Muscle layer of duodenum (tissue), 2 donors: ENCODE data around the gene TCTA.

Experiments used
- H3K27ac ChIP-seq: one replicate; pipeline ENCODE4 v1.7.0; 2013; ENCODE audit warnings: mild to moderate bottlenecking, low read length
- H3K27me3 ChIP-seq: one replicate; pipeline ENCODE4 v1.7.0; 2013; ENCODE audit warnings: low read depth, mild to moderate bottlenecking, control low read depth, low read length
- H3K36me3 ChIP-seq, 2 donors: one replicate each; pipeline ENCODE4 v1.7.0; 2013; ENCODE audit warnings: low read length in 2 of 2, control low read depth in 1 of 2, mild to moderate bottlenecking in 1 of 2; ENCODE audit not compliant: insufficient read depth in 2 of 2, control insufficient read depth in 1 of 2
- H3K4me1 ChIP-seq, 2 donors: one replicate each; pipeline ENCODE4 v1.7.0; 2013; ENCODE audit warnings: low read length in 2 of 2, mild to moderate bottlenecking in 2 of 2, control low read depth in 1 of 2, moderate library complexity in 1 of 2; ENCODE audit not compliant: insufficient read depth in 2 of 2, control insufficient read depth in 1 of 2
- H3K4me3 ChIP-seq, 2 donors: one replicate each; pipeline ENCODE4 v1.7.0; 2013; ENCODE audit warnings: low read length in 2 of 2, low read depth in 1 of 2, mild to moderate bottlenecking in 1 of 2
- H3K9me3 ChIP-seq, 2 donors: one replicate each; pipeline ENCODE4 v1.7.0; 2013; ENCODE audit warnings: low read length in 2 of 2, control low read depth in 1 of 2, mild to moderate bottlenecking in 1 of 2; ENCODE audit not compliant: control insufficient read depth in 1 of 2
- donor health status: healthy.

The TCTA gene

DNA sequence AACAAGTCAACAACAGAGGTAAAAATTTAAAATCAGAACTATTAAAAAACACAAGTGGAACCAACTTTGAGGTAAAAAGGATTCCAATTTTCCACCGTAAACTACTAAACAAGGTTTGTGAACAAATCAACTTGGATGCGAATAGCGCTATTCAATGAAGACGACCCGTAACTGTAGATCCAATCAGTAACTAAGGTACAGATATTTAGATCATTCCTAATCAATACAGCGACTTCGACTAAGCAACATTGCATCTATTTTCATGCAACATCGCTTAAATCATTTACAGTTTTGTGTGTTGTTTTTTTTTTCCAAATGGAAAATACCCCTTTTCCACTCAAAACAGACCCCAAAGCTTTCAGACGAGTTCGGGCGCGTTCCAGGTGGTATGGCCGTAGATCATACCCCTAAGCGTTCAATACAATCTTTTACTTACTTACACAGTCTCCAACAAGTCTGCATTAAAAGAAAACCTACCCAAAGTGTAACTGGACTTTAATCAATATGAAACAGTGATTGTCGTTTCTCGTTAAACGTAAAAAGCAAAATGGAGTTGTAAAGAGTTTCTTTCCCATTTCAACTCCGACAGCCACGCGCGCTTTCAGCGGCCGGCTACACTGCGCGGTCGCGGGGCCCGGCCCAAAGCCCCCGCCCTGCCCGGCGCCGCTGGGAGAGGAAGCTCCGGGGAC, 1.2 kb upstream of the TCTA start:
- peaks cover 10 to 12% of the 10 kb centered on the region in 2 donors for H3K36me3 ChIP-seq
- no peaks in the 10 kb centered on the region for H3K9me3 ChIP-seq
- peak overlapping the region; percentile 73 to 86 for H3K4me3 ChIP-seq
- H3K27me3 ChIP-seq: no peaks in the 10 kb centered on the region
- peaks cover 28 to 53% of the 10 kb centered on the region in 2 donors for H3K4me1 ChIP-seq
- peak overlapping the region; percentile 88 for H3K27ac ChIP-seq

- Histone ChIP-seq H3K4me3 (peak overlapping the region; percentile 73 to 86), H3K27ac (peak overlapping the region; percentile 88), H3K36me3 (peaks cover 13 to 17% of the 10 kb centered on the region in 2 donors), H3K27me3 (no peaks in the 10 kb centered on the region), H3K4me1 (peaks cover 30 to 48% of the 10 kb centered on the region in 2 donors), H3K9me3 (no peaks in the 10 kb centered on the region)
These were observed 672 bp upstream of the TCTA start for GRCh38 chr3:49411535-49411967.

GRCh38 chr3:49412632-49413337, 562 bp downstream of the TCTA start:
- H3K36me3 ChIP-seq: peaks cover 13 to 29% of the 10 kb centered on the region in 2 donors
- peak overlapping the region; percentile 95 for H3K27ac ChIP-seq
- no peaks in the 10 kb centered on the region for H3K27me3 ChIP-seq
- peaks cover 30 to 42% of the 10 kb centered on the region in 2 donors for H3K4me1 ChIP-seq
- H3K9me3 ChIP-seq: no peaks in the 10 kb centered on the region
- H3K4me3 ChIP-seq: peak overlapping the region; percentile 60 to 95

- H3K27ac ChIP-seq: peak overlapping the region; percentile 95
- no peaks in the 10 kb centered on the region for H3K27me3 ChIP-seq
- H3K4me3 ChIP-seq: peak overlapping the region; percentile 60 to 95
- peaks cover 13 to 32% of the 10 kb centered on the region in 2 donors for H3K36me3 ChIP-seq
- peaks cover 30 to 37% of the 10 kb centered on the region in 2 donors for H3K4me1 ChIP-seq
- no peaks in the 10 kb centered on the region for H3K9me3 ChIP-seq
These were observed 1.1 kb downstream of the TCTA start for GRCh38 chr3:49413338-49413734.

- peaks cover 25 to 26% of the 10 kb centered on the region in 2 donors for H3K4me1 ChIP-seq
- H3K27me3 ChIP-seq: no peaks in the 10 kb centered on the region
- no peaks in the 10 kb centered on the region for H3K9me3 ChIP-seq
- H3K36me3 ChIP-seq: peaks cover 13 to 32% of the 10 kb centered on the region in 2 donors
- no peak overlapping the region for H3K27ac ChIP-seq
- H3K4me3 ChIP-seq: no peak overlapping the region
These were observed 2.5 kb downstream of the TCTA start for GRCh38 chr3:49414753-49415152.

DNA sequence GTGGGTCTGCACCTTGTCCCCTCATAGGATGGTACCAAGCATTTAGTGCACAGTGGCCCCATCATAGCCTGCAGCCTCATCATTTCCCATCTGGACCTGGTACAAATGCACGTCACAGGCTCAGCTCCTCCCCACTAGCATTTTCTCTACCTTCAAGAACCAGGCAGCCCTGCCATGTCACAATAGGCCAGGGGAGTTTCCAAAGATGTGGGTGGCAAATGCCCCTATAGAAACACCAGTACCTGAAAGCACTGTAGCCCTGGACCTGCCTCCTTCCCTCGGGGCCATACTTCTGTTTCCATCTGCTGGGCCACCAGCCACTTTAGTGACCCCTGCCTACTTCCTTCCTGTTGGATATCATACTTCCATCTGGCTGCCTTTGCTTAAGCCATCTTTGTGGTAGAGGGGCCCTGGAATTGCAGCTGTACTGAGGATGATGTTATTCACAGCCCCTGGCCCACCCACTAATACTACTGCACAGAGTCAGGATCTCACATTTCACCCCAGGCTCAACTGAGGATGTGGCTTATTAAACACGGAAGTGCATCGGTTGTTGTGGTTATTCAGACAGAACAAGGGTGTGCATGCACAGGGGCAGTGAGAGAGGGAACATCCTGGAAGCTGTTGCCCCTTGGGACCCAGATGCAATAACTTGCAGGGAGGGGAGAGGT, 3.8 kb downstream of the TCTA start:
- Histone ChIP-seq H3K4me1 (peaks cover 16 to 17% of the 10 kb centered on the region in 2 donors), H3K27me3 (no peaks in the 10 kb centered on the region), H3K9me3 (no peaks in the 10 kb centered on the region), H3K4me3 (no peak overlapping the region), H3K27ac (peak overlapping the region; percentile 26), H3K36me3 (peaks cover 13 to 41% of the 10 kb centered on the region in 2 donors)

- peak overlapping the region; percentile 26 for H3K27ac ChIP-seq
- no peaks in the 10 kb centered on the region for H3K27me3 ChIP-seq
- H3K4me1 ChIP-seq: peaks cover 22 to 24% of the 10 kb centered on the region in 2 donors
- H3K9me3 ChIP-seq: no peaks in the 10 kb centered on the region
- H3K36me3 ChIP-seq: peaks cover 13 to 41% of the 10 kb centered on the region in 2 donors
- H3K4me3 ChIP-seq: no peak overlapping the region
These were observed 4.6 kb downstream of the TCTA start for GRCh38 chr3:49416867-49417266.

DNA sequence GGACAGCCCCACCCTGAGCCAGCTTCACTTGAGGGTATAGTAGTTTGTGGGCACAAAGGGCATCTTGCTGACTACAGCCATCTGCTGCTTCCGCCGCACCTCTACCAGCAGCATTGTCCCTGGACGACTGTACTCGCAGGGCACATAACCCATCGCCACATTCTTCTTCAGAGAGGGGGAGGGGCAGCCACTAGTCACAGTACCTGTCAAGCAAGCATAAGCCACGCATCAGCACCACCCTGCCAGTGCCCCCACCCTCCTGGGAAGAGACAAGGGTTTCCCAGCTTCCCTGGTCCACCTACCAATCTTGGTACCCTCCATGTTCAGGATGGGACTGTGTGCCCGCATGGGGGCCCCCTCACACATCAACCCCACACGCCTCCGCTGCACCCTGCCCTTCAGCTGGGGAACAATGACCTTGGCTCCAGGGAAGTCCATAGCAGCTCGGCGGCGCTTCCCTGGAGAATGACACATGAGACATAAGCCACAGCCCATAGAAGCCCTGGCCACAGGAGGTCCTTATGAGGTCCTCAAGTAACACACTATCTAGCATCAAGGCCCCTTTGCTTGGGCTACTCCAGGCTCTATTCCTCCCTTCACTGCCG, 5.4 kb downstream of the TCTA start:
- Histone ChIP-seq H3K9me3 (no peaks in the 10 kb centered on the region), H3K27ac (no peak overlapping the region), H3K27me3 (no peaks in the 10 kb centered on the region), H3K4me3 (no peak overlapping the region), H3K36me3 (peaks cover 13 to 41% of the 10 kb centered on the region in 2 donors), H3K4me1 (peaks cover 27 to 30% of the 10 kb centered on the region in 2 donors)

GRCh38 chr3:49421890-49422378, 9.7 kb downstream of the TCTA start:
- H3K4me1 ChIP-seq: peaks cover 12 to 22% of the 10 kb centered on the region in 2 donors
- H3K9me3 ChIP-seq: no peaks in the 10 kb centered on the region
- H3K27me3 ChIP-seq: no peaks in the 10 kb centered on the region
- peaks cover 9 to 43% of the 10 kb centered on the region in 2 donors for H3K36me3 ChIP-seq
- peak overlapping the region; percentile 63 to 69 for H3K4me3 ChIP-seq
- peak overlapping the region; percentile 60 for H3K27ac ChIP-seq

DNA sequence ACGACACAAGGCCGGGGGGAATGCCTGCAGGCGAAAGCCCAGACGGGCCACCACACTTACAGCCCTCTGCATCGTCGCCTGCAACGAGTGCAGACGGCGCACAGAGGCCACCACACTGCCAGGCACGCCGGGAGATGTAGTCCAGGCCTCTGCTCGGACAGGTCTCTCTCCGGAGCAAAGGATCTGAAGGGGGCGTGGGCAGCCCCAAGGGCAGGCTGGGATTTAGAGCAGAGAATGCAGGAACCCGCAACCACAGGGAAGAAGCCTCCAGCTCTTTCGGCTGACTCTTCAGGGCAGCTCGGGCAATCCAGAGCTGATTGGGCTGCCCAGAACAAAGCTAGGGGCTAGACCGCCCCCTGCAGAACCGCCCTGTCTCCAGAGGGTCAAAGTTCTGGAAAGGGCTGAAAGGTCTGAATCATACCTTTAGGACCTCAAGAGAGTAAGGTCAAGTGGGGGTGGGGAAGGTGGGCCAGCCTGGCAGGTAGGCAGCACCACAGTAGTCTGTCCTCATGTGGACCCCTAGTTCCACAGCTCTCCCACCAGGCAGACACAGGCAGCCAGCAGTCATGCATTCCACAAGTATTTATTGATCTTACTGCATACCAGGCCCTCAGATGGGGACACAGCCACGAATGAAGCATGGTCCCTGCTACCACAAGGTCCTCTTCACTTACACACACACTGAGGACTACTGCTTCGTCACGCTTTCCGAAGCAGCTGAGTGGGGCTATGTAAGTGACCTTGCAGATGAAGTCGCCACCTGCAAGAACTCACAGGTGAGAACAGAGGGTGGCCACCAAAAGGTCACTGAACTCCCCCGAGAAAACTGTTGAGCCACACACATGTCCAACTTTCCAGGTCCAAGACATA, 10.4 kb downstream of the TCTA start, which contains the start of gene AMT:
Gene AMT (minus strand): TSS at position 95 of the 870 bp plus-strand sequence. CDS start 23 bp downstream, at position 72.
- Histone ChIP-seq H3K27me3 (no peaks in the 10 kb centered on the region), H3K9me3 (no peaks in the 10 kb centered on the region), H3K4me3 (peak within 1 kb of the TSS; percentile 63 to 69), H3K4me1 (peaks cover 12 to 19% of the 10 kb centered on the region in 2 donors), H3K27ac (peak within 1 kb of the TSS; percentile 60), H3K36me3 (peaks cover 9 to 36% of the 10 kb centered on the region in 2 donors)
